HepG2 (cell line): Measurements from ENCODE around the gene SKP1. TPM values are rescaled to one million over a fixed set of nuclear protein-coding genes. Genes with fewer than 3 reads are reported as not detected.

Source experiments
- ATAC-seq: fragments of 200-7000 bp; cut with Tn5 transposase; 3 replicates; pipeline ENCODE4 v1.9.1; 2020; ENCODE audit warnings: mild to moderate bottlenecking, moderate library complexity
- BruUV-seq: library from RNA; stranded (reverse); fragments of 400-500 nt; replicated peaks from 2 replicates; lab custom pipeline; 2021; lab: Mats Ljungman, UMichigan
- CTCF ChIA-PET: fragments of 300-600 bp; formaldehyde crosslinking; extraction: SDS; loops from one replicate; lab custom pipeline; 2021; ENCODE audit warnings: low total read pairs, inconsistent platforms, low intra/inter-chr PET ratio; lab: Yijun Ruan, JAX
- POLR2A ChIA-PET: fragments of 350-600 bp; sonication (Branson Sonifier 250); formaldehyde crosslinking; loops from one replicate; lab custom pipeline; 2020; ENCODE audit warnings: antibody characterized with exemption, inconsistent platforms; lab: Yijun Ruan, JAX
- DNase-seq: peaks from one replicate; pipeline ENCODE4 v3.0.0-alpha.2; 2015; ENCODE audit warnings: low spot score
- FAIRE-seq: peaks from 3 replicates; lab custom pipeline; 2011; peaks lifted over from hg19 to GRCh38; lab: Jason Lieb, UNC
- H2AFZ ChIP-seq: one replicate; pipeline ENCODE4 v1.6.1; 2011; ENCODE audit warnings: low read length, inconsistent platforms
- H3K27ac ChIP-seq: fragments of 300-600 bp; 3 replicates; pipeline ENCODE4 v1.8.0; 2011; ENCODE audit warnings: mixed run types, mild to moderate bottlenecking, mixed read lengths, low read length, inconsistent platforms; ENCODE audit not compliant: insufficient read depth; ENCODE audit errors: extremely low read length
- H3K27me3 ChIP-seq, 2 experiments: fragments of 200-600 bp in 1 of 2; 2 replicates in 1 of 2; 3 replicates in 1 of 2; pipeline versions ENCODE4 v1.6.0 to v1.8.0; 2011; ENCODE audit warnings: low read length in 2 of 2, mild to moderate bottlenecking in 2 of 2, moderate library complexity in 2 of 2, inconsistent platforms in 1 of 2; ENCODE audit not compliant: insufficient read depth in 2 of 2, control insufficient read depth in 1 of 2
- H3K36me3 ChIP-seq, 2 experiments: fragments of 200-600 bp in 1 of 2; replicated peaks in 1 of 2; 2 replicates in 1 of 2; 3 replicates in 1 of 2; pipeline versions ENCODE4 v1.5.1 to v1.8.0; 2011; ENCODE audit warnings: low read length in 2 of 2, inconsistent platforms in 1 of 2; ENCODE audit not compliant: insufficient read depth in 2 of 2, control insufficient read depth in 1 of 2
- H3K4me1 ChIP-seq: 2 replicates; pipeline ENCODE4 v1.5.1; 2012; ENCODE audit warnings: low read length, inconsistent platforms; ENCODE audit not compliant: insufficient read depth
- H3K4me2 ChIP-seq: 2 replicates; pipeline ENCODE4 v1.6.0; 2011; ENCODE audit warnings: low read depth, low read length, inconsistent platforms
- H3K4me3 ChIP-seq, 3 experiments: fragments of 200-600 bp in 1 of 3; sonication (generic), shearing (Covaris generic) in 1 of 3; replicated peaks in 1 of 3; 2 replicates each; pipeline ENCODE4 v1.5.1; 2011 to 2016; ENCODE audit warnings: low read length in 3 of 3, inconsistent platforms in 2 of 3, low read depth in 2 of 3, mild to moderate bottlenecking in 2 of 3, control low read depth in 1 of 3, mixed read lengths in 1 of 3; ENCODE audit not compliant: insufficient read depth in 1 of 3
- H3K79me2 ChIP-seq: one replicate; pipeline ENCODE4 v1.6.1; 2011; ENCODE audit warnings: low read length, inconsistent platforms; ENCODE audit not compliant: insufficient read depth
- H3K9ac ChIP-seq: 2 replicates; pipeline ENCODE4 v1.6.0; 2011; ENCODE audit warnings: mild to moderate bottlenecking, low read depth, low read length, inconsistent platforms; ENCODE audit not compliant: insufficient read depth
- H3K9me3 ChIP-seq: 2 replicates; pipeline ENCODE4 v1.5.1; 2012; ENCODE audit warnings: mild to moderate bottlenecking, low read length
- H4K20me1 ChIP-seq: 2 replicates; pipeline ENCODE4 v1.6.0; 2011; ENCODE audit warnings: inconsistent platforms, mild to moderate bottlenecking, low read length, moderate library complexity; ENCODE audit not compliant: insufficient read depth
- AHR ChIP-seq: IDR thresholded peaks from 2 replicates; pipeline ENCODE4 v1.6.1; 2018; ENCODE audit warnings: missing genetic modification reagents, missing compliant biosample characterization
- DNMT1 ChIP-seq: sonication (generic); formaldehyde crosslinking; IDR thresholded peaks from 2 replicates; pipeline ENCODE4 v1.5.1; 2020; ENCODE audit warnings: mild to moderate bottlenecking, missing genetic modification reagents
- MYC ChIP-seq: sonication (generic); formaldehyde crosslinking; IDR thresholded peaks from 2 replicates; pipeline ENCODE4 v1.9.0; 2021; ENCODE audit warnings: missing genetic modification reagents, borderline replicate concordance
- SIX1 ChIP-seq: sonication (generic); formaldehyde crosslinking; IDR thresholded peaks from 2 replicates; pipeline ENCODE4 v1.4.0; 2020; ENCODE audit warnings: missing genetic modification reagents, borderline replicate concordance
- SRF ChIP-seq: IDR thresholded peaks from 2 replicates; pipeline ENCODE4 v1.6.1; 2011; ENCODE audit warnings: mild to moderate bottlenecking, low read depth, low read length, moderate library complexity
- ZBTB20 ChIP-seq: sonication (generic); formaldehyde crosslinking; IDR thresholded peaks from 2 replicates; pipeline ENCODE4 v1.8.1; 2023; ENCODE audit warnings: missing genetic modification reagents, low read depth, mild to moderate bottlenecking, borderline replicate concordance
- ZIK1 ChIP-seq: sonication (generic); formaldehyde crosslinking; IDR thresholded peaks from 2 replicates; pipeline ENCODE4 v1.5.0; 2020; ENCODE audit warnings: mild to moderate bottlenecking, low read depth, missing genetic modification reagents, borderline replicate concordance
- ZNF207 ChIP-seq: fragments of 450-650 bp; IDR thresholded peaks from 2 replicates; pipeline ENCODE4 v1.6.1; 2016; ENCODE audit warnings: antibody characterized with exemption, borderline replicate concordance
- ZNF7 ChIP-seq: IDR thresholded peaks from 2 replicates; pipeline ENCODE4 v1.6.1; 2016; ENCODE audit warnings: missing biosample characterization, missing genetic modification reagents
- WGBS: methylation state at CpG from one replicate; pipeline ENCODE4 v1.1.6; 2017; ENCODE audit warnings: low lambda C conversion rate; 5-methylcytosine and 5-hydroxymethylcytosine counted together
- in situ Hi-C: cut with HindIII; loops from 2 replicates; pipeline ENCODE4 v1.10.0; 2017; ENCODE audit warnings: low pct_unique_long_range_greater_than_20kb; ENCODE audit not compliant: extremely low pct_ligation_motif_present
- intact Hi-C: fragments of 100-400 bp; cut with micrococcal nuclease; formaldehyde crosslinking; loops from one replicate; pipeline ENCODE4 v1.10.0; 2022; ENCODE audit not compliant: unreplicated experiment
- polyA plus RNA-seq, 8 experiments: library from polyadenylated mRNA; depleted of rRNA in 3 of 8; stranded (reverse) in 7 of 8; unstranded in 1 of 8; fragments of >200 nt; fragmentation: Illumina TruSeq in 4 of 8; extraction: Trizol in 4 of 8; gene quantifications; 2 replicates each; pipeline versions ENCODE4 v1.2.1 to v1.2.3, GENCODE V29; 2011 to 2016; ENCODE audit warnings: low read depth in 4 of 8, missing spikeins in 1 of 8, mixed read lengths in 1 of 8; ENCODE audit not compliant: insufficient read depth in 1 of 8
- total RNA-seq, 5 experiments: library from RNA; depleted of rRNA; stranded (reverse); fragments of >200 nt; fragmentation: Illumina TruSeq; extraction: Trizol; gene quantifications; 2 replicates each; pipeline ENCODE4 v1.2.3, GENCODE V29; 2016; ENCODE audit warnings: low read depth in 1 of 5
- TF ChIP-seq, protein P1 (sequence below): sonication (generic); formaldehyde crosslinking; IDR thresholded peaks from 2 replicates; pipeline ENCODE4 v1.9.0; 2022; ENCODE audit warnings: low read depth, missing genetic modification reagents

The SKP1 gene
- total and polyA plus RNA-seq, 2 of the 13 experiments (the other 11 are each of a cell fraction or from before 2014, with no cell fraction given) = 134 to 340 TPM

DNA sequence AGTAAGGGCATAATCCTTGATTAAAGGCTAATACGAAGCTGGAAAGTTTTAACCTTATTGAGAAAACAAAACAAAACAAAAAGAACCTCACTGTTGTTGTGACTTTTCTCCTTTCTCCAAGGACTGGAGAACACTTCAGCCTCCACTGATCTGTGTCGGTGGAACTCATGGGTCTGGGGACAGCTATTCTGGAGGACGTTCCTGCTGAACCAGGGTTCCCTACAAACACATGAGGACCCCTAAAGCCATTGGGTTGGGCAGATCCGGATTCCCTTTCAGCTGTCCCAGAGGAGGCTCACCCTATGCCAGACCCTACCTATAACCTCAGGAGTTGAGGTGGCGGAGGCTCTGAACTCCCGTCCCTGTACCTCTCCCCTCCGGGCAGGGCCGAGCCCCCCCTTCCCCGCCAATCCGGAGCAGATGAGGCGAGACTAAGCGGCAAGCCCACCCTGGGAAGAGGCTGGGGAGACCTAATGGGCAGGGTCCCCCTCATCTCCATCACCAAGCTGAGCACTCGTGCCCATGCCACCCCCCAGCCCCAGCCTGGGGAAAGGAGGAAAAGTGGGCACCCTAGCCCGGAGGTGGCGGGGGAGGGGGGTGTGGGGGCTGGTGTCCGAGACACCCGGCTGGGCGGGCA, 63.9 kb downstream of the SKP1 start:
- ChIA-PET POLR2A (interaction anchor here (0.8 to 3.9 kb wide), 7 partner anchors 9 to 353 kb away, joined by 3 to 40 read pairs (median 3); no protein-coding TSS in a partner anchor), CTCF (no interaction called here)
- 40% methylated on average over 4 of the region's 18 CpGs for WGBS
- Histone ChIP-seq H3K27me3 (peaks cover 4 to 26% of the 10 kb centered on the region in 2 experiments; a peak in 3 of 5 replicates), H3K4me2 (no peak overlapping the region), H3K4me1 (peaks cover 61% of the 10 kb centered on the region), H3K79me2 (peaks cover 2% of the 10 kb centered on the region), H3K4me3 (no peak overlapping the region), H3K27ac (no peak overlapping the region), H4K20me1 (no peaks in the 10 kb centered on the region), H3K36me3 (peaks cover 3 to 12% of the 10 kb centered on the region in 2 experiments; a peak in 2 of 5 replicates), H2AFZ (no peak overlapping the region), H3K9ac (no peak overlapping the region), H3K9me3 (no peaks in the 10 kb centered on the region)
- intact Hi-C loops (no loop called here), in situ Hi-C loops (no loop called here)
- no TSS peak for BruUV-seq
- TF ChIP-seq ZNF7 (CRISPR knock-in tag) = no peak
- TF ChIP-seq ZNF207 = no peak
- TF ChIP-seq DNMT1 (CRISPR knock-in tag) = no peak
- TF ChIP-seq MYC (CRISPR knock-in tag) = no peak
- TF ChIP-seq SRF = no peak
- TF ChIP-seq ZIK1 (CRISPR knock-in tag) = no peak
- no peak for TF ChIP-seq SIX1 (CRISPR knock-in tag)
- TF ChIP-seq ZBTB20 (CRISPR knock-in tag) = no peak
- TF ChIP-seq, protein P1, sequence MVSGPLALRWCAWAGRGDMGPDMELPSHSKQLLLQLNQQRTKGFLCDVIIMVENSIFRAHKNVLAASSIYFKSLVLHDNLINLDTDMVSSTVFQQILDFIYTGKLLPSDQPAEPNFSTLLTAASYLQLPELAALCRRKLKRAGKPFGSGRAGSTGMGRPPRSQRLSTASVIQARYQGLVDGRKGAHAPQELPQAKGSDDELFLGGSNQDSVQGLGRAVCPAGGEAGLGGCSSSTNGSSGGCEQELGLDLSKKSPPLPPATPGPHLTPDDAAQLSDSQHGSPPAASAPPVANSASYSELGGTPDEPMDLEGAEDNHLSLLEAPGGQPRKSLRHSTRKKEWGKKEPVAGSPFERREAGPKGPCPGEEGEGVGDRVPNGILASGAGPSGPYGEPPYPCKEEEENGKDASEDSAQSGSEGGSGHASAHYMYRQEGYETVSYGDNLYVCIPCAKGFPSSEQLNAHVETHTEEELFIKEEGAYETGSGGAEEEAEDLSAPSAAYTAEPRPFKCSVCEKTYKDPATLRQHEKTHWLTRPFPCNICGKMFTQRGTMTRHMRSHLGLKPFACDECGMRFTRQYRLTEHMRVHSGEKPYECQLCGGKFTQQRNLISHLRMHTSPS (CRISPR knock-in tag) = no peak
- no peak for TF ChIP-seq AHR (CRISPR knock-in tag)
- ATAC-seq (no peak), FAIRE-seq (no peak), DNase-seq (no peak)
